ENCODE measurements around the gene TMEM138.

TMEM138 gene

DNA sequence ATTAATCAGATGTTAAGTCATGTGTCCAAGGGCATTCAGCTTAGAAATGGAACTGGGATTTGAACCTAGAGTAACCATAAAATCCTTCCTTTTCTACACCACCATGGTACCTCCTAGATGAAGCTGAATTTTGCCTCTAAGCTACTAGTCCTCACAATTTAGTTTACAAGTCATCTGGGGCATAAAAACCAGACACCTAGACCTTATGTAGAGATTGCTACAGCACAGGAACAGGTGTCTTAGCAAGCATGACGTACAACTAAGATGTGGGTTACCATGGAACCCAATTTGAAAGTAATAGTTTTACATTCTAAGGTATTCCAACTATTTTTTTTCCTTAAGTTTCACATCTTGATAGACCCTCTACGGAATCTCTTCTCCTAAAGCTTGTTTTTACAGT, 39.4 kb downstream of the TMEM138 start:
- no peak overlapping the region for H3K4me3 ChIP-seq (ENCODE audit: low read length)
- peaks cover 56% of the 10 kb centered on the region for H3K36me3 ChIP-seq (ENCODE audit: control insufficient read depth, low read length)
- no peak overlapping the region for H3K27ac ChIP-seq (ENCODE audit: low read depth, low read length)
- no peaks in the 10 kb centered on the region for H3K9me3 ChIP-seq (ENCODE audit: control insufficient read depth, insufficient read depth, low read length)
- peaks cover 35% of the 10 kb centered on the region for H3F3A ChIP-seq (ENCODE audit: control insufficient read depth, insufficient read depth)
- no peaks in the 10 kb centered on the region for H3K27me3 ChIP-seq (ENCODE audit: control insufficient read depth, low read length)
- H4K20me1 ChIP-seq (ENCODE audit: control insufficient read depth, insufficient read depth, low read depth, low read length), result no peaks in the 10 kb centered on the region
- H3K4me2 ChIP-seq (ENCODE audit: low read length), result no peak overlapping the region
- H3K79me2 ChIP-seq (ENCODE audit: control insufficient read depth, low read length), result no peaks in the 10 kb centered on the region
- H3K4me1 ChIP-seq (ENCODE audit: control insufficient read depth, low read length), result no peaks in the 10 kb centered on the region
- TF ChIP-seq, protein P1, sequence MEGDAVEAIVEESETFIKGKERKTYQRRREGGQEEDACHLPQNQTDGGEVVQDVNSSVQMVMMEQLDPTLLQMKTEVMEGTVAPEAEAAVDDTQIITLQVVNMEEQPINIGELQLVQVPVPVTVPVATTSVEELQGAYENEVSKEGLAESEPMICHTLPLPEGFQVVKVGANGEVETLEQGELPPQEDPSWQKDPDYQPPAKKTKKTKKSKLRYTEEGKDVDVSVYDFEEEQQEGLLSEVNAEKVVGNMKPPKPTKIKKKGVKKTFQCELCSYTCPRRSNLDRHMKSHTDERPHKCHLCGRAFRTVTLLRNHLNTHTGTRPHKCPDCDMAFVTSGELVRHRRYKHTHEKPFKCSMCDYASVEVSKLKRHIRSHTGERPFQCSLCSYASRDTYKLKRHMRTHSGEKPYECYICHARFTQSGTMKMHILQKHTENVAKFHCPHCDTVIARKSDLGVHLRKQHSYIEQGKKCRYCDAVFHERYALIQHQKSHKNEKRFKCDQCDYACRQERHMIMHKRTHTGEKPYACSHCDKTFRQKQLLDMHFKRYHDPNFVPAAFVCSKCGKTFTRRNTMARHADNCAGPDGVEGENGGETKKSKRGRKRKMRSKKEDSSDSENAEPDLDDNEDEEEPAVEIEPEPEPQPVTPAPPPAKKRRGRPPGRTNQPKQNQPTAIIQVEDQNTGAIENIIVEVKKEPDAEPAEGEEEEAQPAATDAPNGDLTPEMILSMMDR (IDR thresholded peaks at IDR 0.05; ENCODE audit: low read depth, low read length, poor library complexity, severe bottlenecking), result no peak
- TF ChIP-seq EZH2phosphoT487 (IDR thresholded peaks at IDR 0.05; ENCODE audit: borderline replicate concordance, low read length), result no peak
- H3K9me2 ChIP-seq (replicated peaks; ENCODE audit: control insufficient read depth, low read length), result no peaks in the 10 kb centered on the region

DNA sequence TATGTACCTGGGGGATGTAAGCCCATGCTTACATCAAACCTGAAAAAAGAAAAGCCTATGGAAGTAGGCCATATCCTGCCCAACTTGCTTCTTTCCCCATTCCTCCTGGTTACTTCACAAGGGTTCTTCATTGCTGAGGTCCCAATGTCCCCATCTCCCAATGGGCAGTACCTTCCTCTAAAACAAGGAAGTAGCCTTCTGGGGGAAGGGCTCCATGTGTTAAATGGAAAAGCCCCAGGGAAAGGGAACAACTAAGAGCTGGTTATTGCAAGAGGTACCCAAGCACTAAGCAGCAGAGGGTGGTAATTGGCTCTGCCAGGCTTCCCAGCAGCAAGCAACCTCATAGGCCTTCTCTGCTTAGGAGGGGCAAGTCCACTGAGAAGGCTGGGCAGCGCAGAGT, 41.5 kb downstream of the TMEM138 start:
- peaks cover 38% of the 10 kb centered on the region for H3F3A ChIP-seq (ENCODE audit: control insufficient read depth, insufficient read depth)
- H3K4me3 ChIP-seq (ENCODE audit: low read length), result no peak overlapping the region
- no peaks in the 10 kb centered on the region for H3K9me2 ChIP-seq (replicated peaks; ENCODE audit: control insufficient read depth, low read length)
- H3K79me2 ChIP-seq (ENCODE audit: control insufficient read depth, low read length), result no peaks in the 10 kb centered on the region
- no peak overlapping the region for H3K27ac ChIP-seq (ENCODE audit: low read depth, low read length)
- H3K36me3 ChIP-seq (ENCODE audit: control insufficient read depth, low read length), result peaks cover 77% of the 10 kb centered on the region
- no peak overlapping the region for H3K4me2 ChIP-seq (ENCODE audit: low read length)
- TF ChIP-seq EZH2phosphoT487 (IDR thresholded peaks at IDR 0.05; ENCODE audit: borderline replicate concordance, low read length), result no peak
- TF ChIP-seq, protein P1 (IDR thresholded peaks at IDR 0.05; ENCODE audit: low read depth, low read length, poor library complexity, severe bottlenecking), result no peak
- no peaks in the 10 kb centered on the region for H3K4me1 ChIP-seq (ENCODE audit: control insufficient read depth, low read length)
- H4K20me1 ChIP-seq (ENCODE audit: control insufficient read depth, insufficient read depth, low read depth, low read length), result 0 out of 2 replicates have a peak, but pooled peaks cover 4% of the 10 kb centered on the region
- no peaks in the 10 kb centered on the region for H3K27me3 ChIP-seq (ENCODE audit: control insufficient read depth, low read length)
- no peaks in the 10 kb centered on the region for H3K9me3 ChIP-seq (ENCODE audit: control insufficient read depth, insufficient read depth, low read length)

DNA sequence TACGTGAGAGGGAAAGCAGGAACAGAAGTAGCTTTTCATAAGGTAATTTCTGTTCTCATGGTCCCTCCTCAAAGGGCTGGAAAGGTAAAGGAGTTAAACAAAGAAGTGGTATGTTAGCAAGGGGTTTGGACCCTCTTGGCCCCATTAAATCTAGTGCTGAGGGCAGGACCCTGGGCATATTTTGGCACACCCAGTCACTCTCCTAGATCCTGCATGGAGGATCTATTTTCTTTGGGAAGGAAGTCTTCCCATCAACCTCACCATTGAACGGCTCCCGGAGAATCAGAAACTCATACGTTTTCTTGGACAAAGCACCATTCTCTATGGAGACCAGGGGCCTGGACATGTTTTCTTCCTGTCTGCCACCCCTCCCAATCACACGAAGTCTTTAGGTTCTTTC, 41.9 kb downstream of the TMEM138 start:
- Histone ChIP-seq H3K36me3 (ENCODE audit: control insufficient read depth, low read length) (peaks cover 80% of the 10 kb centered on the region), H3F3A (ENCODE audit: control insufficient read depth, insufficient read depth) (peaks cover 38% of the 10 kb centered on the region)

More for the DNA sequence above, 41.9 kb downstream of the TMEM138 start:
- Histone ChIP-seq H3K4me3 (ENCODE audit: low read length) (no peak overlapping the region), H3K27ac (ENCODE audit: low read depth, low read length) (no peak overlapping the region), H3K9me3 (ENCODE audit: control insufficient read depth, insufficient read depth, low read length) (no peaks in the 10 kb centered on the region), H4K20me1 (ENCODE audit: control insufficient read depth, insufficient read depth, low read depth, low read length) (0 out of 2 replicates have a peak, but pooled peaks cover 4% of the 10 kb centered on the region), H3K4me1 (ENCODE audit: control insufficient read depth, low read length) (no peaks in the 10 kb centered on the region), H3K9me2 (replicated peaks; ENCODE audit: control insufficient read depth, low read length) (no peaks in the 10 kb centered on the region), H3K27me3 (ENCODE audit: control insufficient read depth, low read length) (no peaks in the 10 kb centered on the region), H3K79me2 (ENCODE audit: control insufficient read depth, low read length) (no peaks in the 10 kb centered on the region), H3K4me2 (ENCODE audit: low read length) (no peak overlapping the region)
- TF ChIP-seq, protein P1 (IDR thresholded peaks at IDR 0.05; ENCODE audit: low read depth, low read length, poor library complexity, severe bottlenecking), result no peak
- no peak for TF ChIP-seq EZH2phosphoT487 (IDR thresholded peaks at IDR 0.05; ENCODE audit: borderline replicate concordance, low read length)
